Fibroblast of lung (primary cell): ENCODE data around the gene CARD16. TPM values are rescaled to one million over a fixed set of nuclear protein-coding genes. Genes with fewer than 3 reads are reported as not detected.
"Not testable (repeated sequence)": the region's sequence is repeated elsewhere in the genome, so short reads cannot be mapped to it uniquely, and the experiment has no call there.

Source experiments
- DNase-seq, 2 donors: peaks; one replicate each; pipeline versions ENCODE4 v3.0.0 to v3.0.0-alpha.2; 2010; ENCODE audit warnings: low read depth in 2 of 2
- H2AFZ ChIP-seq: 2 replicates; pipeline ENCODE4 v1.5.1; 2012; ENCODE audit warnings: low read length, control low read depth, inconsistent platforms
- H3K27ac ChIP-seq: 2 replicates; pipeline ENCODE4 v1.5.1; 2011; ENCODE audit warnings: low read length, control low read depth; ENCODE audit not compliant: insufficient read depth
- H3K27me3 ChIP-seq: 2 replicates; pipeline ENCODE4 v1.5.1; 2011; ENCODE audit warnings: mild to moderate bottlenecking, low read length; ENCODE audit not compliant: control insufficient read depth, insufficient read depth
- H3K36me3 ChIP-seq: 2 replicates; pipeline ENCODE4 v1.5.1; 2011; ENCODE audit warnings: low read length; ENCODE audit not compliant: control insufficient read depth, insufficient read depth
- H3K4me1 ChIP-seq: 2 replicates; pipeline ENCODE4 v1.5.1; 2011; ENCODE audit warnings: low read length; ENCODE audit not compliant: control insufficient read depth, insufficient read depth; ENCODE audit errors: extremely low read depth
- H3K4me2 ChIP-seq: 2 replicates; pipeline ENCODE4 v1.5.1; 2011; ENCODE audit warnings: low read length, control low read depth; ENCODE audit not compliant: insufficient read depth; ENCODE audit errors: extremely low read depth
- H3K4me3 ChIP-seq, 4 experiments: fragments of 200-600 bp in 1 of 4; sonication (generic) in 1 of 4; replicated peaks in 1 of 4; 2 replicates each; pipeline ENCODE4 v1.5.1; 2011 to 2016; ENCODE audit warnings: low read length in 4 of 4, low read depth in 3 of 4, mild to moderate bottlenecking in 3 of 4, control low read depth in 2 of 4, inconsistent platforms in 1 of 4, mixed read lengths in 1 of 4; ENCODE audit not compliant: insufficient read depth in 1 of 4; ENCODE audit errors: control extremely low read depth in 1 of 4
- H3K79me2 ChIP-seq: 2 replicates; pipeline ENCODE4 v1.5.1; 2012; ENCODE audit warnings: mild to moderate bottlenecking, low read length, inconsistent platforms; ENCODE audit not compliant: control insufficient read depth, insufficient read depth
- H3K9ac ChIP-seq: 2 replicates; pipeline ENCODE4 v1.5.1; 2011; ENCODE audit warnings: mild to moderate bottlenecking, low read length, control low read depth; ENCODE audit not compliant: insufficient read depth
- H3K9me3 ChIP-seq: 2 replicates; pipeline ENCODE4 v1.5.1; 2012; ENCODE audit warnings: low read depth, low read length; ENCODE audit not compliant: control insufficient read depth, insufficient read depth
- H4K20me1 ChIP-seq: 2 replicates; pipeline ENCODE4 v1.5.1; 2011; ENCODE audit warnings: low read length; ENCODE audit not compliant: control insufficient read depth, insufficient read depth; ENCODE audit errors: extremely low read depth
- CTCF ChIP-seq, 2 donors: IDR thresholded peaks in 1 of 2; conservative IDR thresholded peaks in 1 of 2; 1 replicate in 1 of 2; 2 replicates in 1 of 2; pipeline ENCODE4 v1.5.1; 2011 to 2012; ENCODE audit warnings: low read length in 2 of 2, control low read depth in 1 of 2, inconsistent platforms in 1 of 2, low read depth in 1 of 2, mild to moderate bottlenecking in 1 of 2
- EZH2 ChIP-seq: IDR thresholded peaks from 2 replicates; pipeline ENCODE4 v1.5.1; 2012; ENCODE audit warnings: low read length, control low read depth, mild to moderate bottlenecking; ENCODE audit errors: missing control alignments
- polyA minus RNA-seq: library from RNA; depleted of rRNA, polyadenylated mRNA; stranded (reverse); fragments of >200 nt; gene quantifications from 2 replicates; pipeline ENCODE4 v1.2.3, GENCODE V29; 2011; ENCODE audit warnings: low replicate concordance
- polyA plus RNA-seq, 2 donors: library from polyadenylated mRNA; depleted of rRNA in 1 of 2; stranded (reverse) in 1 of 2; unstranded in 1 of 2; fragments of >200 nt; gene quantifications; 2 replicates each; pipeline ENCODE4 v1.2.1, GENCODE V29; 2011 to 2012; ENCODE audit warnings: missing spikeins in 1 of 2
- total RNA-seq: library from RNA; depleted of rRNA; stranded (reverse); fragments of >200 nt; gene quantifications from 2 replicates; pipeline ENCODE4 v1.2.1, GENCODE V29; 2014

The CARD16 gene
- total RNA-seq = 102 and 143 TPM in 2 replicates
- 97.2 and 114 TPM in 2 replicates for polyA plus RNA-seq
- polyA plus RNA-seq (2012) = 99.5 and 123 TPM in 2 replicates
- 4.7 and 12.8 TPM in 2 replicates for polyA minus RNA-seq

- peak within 1 kb of the TSS; percentile 17 for H2AFZ ChIP-seq
- peak within 1 kb of the TSS; percentile 41 to 70 (median 54) for H3K4me3 ChIP-seq
- not testable (repeated sequence) for H3K9me3 ChIP-seq, H3K27me3 ChIP-seq, H3K36me3 ChIP-seq, H3K79me2 ChIP-seq, H3K4me1 ChIP-seq, H4K20me1 ChIP-seq
- peak within 1 kb of the TSS; percentile 29 for H3K27ac ChIP-seq
- H3K4me2 ChIP-seq = peak within 1 kb of the TSS; percentile 72
- peak within 1 kb of the TSS; percentile 37 for H3K9ac ChIP-seq
- peak; percentile 62 to 91 for DNase-seq
Measured at GRCh38 chr11:105044557-105045524, at the start of gene CARD16. TSS of gene CARD16 (minus strand) at chr11:105045335. CDS start at chr11:105045297, 38 bp downstream.

- no peak overlapping the region for H2AFZ ChIP-seq
- H3K36me3 ChIP-seq = no peaks in the 10 kb centered on the region
- no peak overlapping the region for H3K4me2 ChIP-seq
- H3K4me3 ChIP-seq = no peak overlapping the region
- no peaks in the 10 kb centered on the region for H3K4me1 ChIP-seq
- DNase-seq = peak in 1 of 2 donors; percentile 14
- no peaks in the 10 kb centered on the region for H4K20me1 ChIP-seq
- H3K27me3 ChIP-seq = no peaks in the 10 kb centered on the region
- no peaks in the 10 kb centered on the region for H3K9me3 ChIP-seq
- no peak overlapping the region for H3K9ac ChIP-seq
- TF ChIP-seq EZH2 = no peak
- no peak for TF ChIP-seq CTCF (conservative IDR thresholded peaks at IDR 0.05 in 1 of 2, IDR thresholded peaks at IDR 0.05 in 1 of 2; ENCODE audit: low read depth in 1 of 2, low read length in 2 of 2)
- H3K79me2 ChIP-seq = no peaks in the 10 kb centered on the region
- H3K27ac ChIP-seq = no peak overlapping the region
Measured at GRCh38 chr11:105092256-105093239, 47.4 kb upstream of the CARD16 start.

- no peak for DNase-seq
- Histone ChIP-seq H3K27ac (no peak overlapping the region), H3K9me3 (no peaks in the 10 kb centered on the region), H3K27me3 (no peaks in the 10 kb centered on the region), H3K9ac (no peak overlapping the region), H3K79me2 (no peaks in the 10 kb centered on the region), H3K4me1 (no peaks in the 10 kb centered on the region), H4K20me1 (no peaks in the 10 kb centered on the region), H2AFZ (no peak overlapping the region), H3K36me3 (no peaks in the 10 kb centered on the region), H3K4me2 (no peak overlapping the region), H3K4me3 (no peak overlapping the region)
- TF ChIP-seq CTCF (conservative IDR thresholded peaks at IDR 0.05 in 1 of 2, IDR thresholded peaks at IDR 0.05 in 1 of 2; ENCODE audit: low read depth in 1 of 2, low read length in 2 of 2) = no peak
- no peak for TF ChIP-seq EZH2
Measured at GRCh38 chr11:105081412-105082150, 36.4 kb upstream of the CARD16 start.

- not testable (repeated sequence) for H3K9ac ChIP-seq, H4K20me1 ChIP-seq, H3K9me3 ChIP-seq, H3K79me2 ChIP-seq, H3K4me3 ChIP-seq, H3K4me1 ChIP-seq, H3K27ac ChIP-seq, H3K36me3 ChIP-seq, H3K4me2 ChIP-seq, H3K27me3 ChIP-seq
- peak in 1 of 2 donors; percentile 12 for DNase-seq
- peak overlapping the region; percentile 6 for H2AFZ ChIP-seq
Measured at GRCh38 chr11:105080171-105080906, 35.2 kb upstream of the CARD16 start.
